Stimulated activated CD4-positive, alpha-beta T cell treated with anti-CD3 and anti-CD28 coated beads, Interleukin-12 subunit alpha, Interleukin-12 subunit beta, amount 100 ng/mL, for 48 hours (primary cell): ENCODE measurements around the gene RIN1.

ENCODE experiments used
- DNase-seq, 3 donors: peaks; one replicate each; pipeline ENCODE4 v3.0.0-alpha.2; 2020; ENCODE audit warnings: low read depth in 2 of 3, low spot score in 1 of 3

RIN1 gene

GRCh38 chr11:66284526-66285078, 51.6 kb downstream of the RIN1 start:
- DNase-seq: no peak

GRCh38 chr11:66283461-66284105, 52.7 kb downstream of the RIN1 start:
- DNase-seq: no peak

GRCh38 chr11:66282468-66283455, 53.5 kb downstream of the RIN1 start:
- DNase-seq: peak; percentile 96 to 99 (median 97)
